ENCODE measurements around the gene AOPEP. TPM values are rescaled to one million over a fixed set of nuclear protein-coding genes. Genes with fewer than 3 reads are reported as not detected.

The AOPEP gene
- total RNA-seq, 1 experiment from 2014 or later: 15.0 TPM

GRCh38 chr9:94980947-94981722, 254.6 kb downstream of the AOPEP start:
- no peak overlapping the region for H3T11ph ChIP-seq (ENCODE audit: low read length)
- no peak overlapping the region for H3K4me3 Mint-ChIP-seq
- H3K56ac ChIP-seq (ENCODE audit: insufficient read length, low read depth, low read length): no peak overlapping the region
- DNase-seq: peak; percentile 53
- no peak overlapping the region for H2AFZ ChIP-seq (ENCODE audit: low read length)
- no peak overlapping the region for H3K4ac ChIP-seq (ENCODE audit: low read depth, low read length)
- H3K4me2 ChIP-seq (ENCODE audit: insufficient read depth, insufficient read length, low read length): no peak overlapping the region
- H3K23me2 ChIP-seq (ENCODE audit: insufficient read length, low read depth, low read length, poor library complexity, severe bottlenecking): no peaks in the 10 kb centered on the region
- peak overlapping the region; percentile 2; the same call in 1 of the 2 replicates for H3K14ac ChIP-seq (ENCODE audit: insufficient read depth, low read length)
- H4K8ac ChIP-seq (replicated peaks; ENCODE audit: insufficient read length, low read depth, low read length): no peak overlapping the region
- WGBS (ENCODE audit: extremely low coverage, insufficient read length, low lambda C conversion rate): no CpG with 5 or more reads among the region's 9 CpGs
- no peak overlapping the region for H2BK5ac ChIP-seq (ENCODE audit: insufficient read length, low read length)
- no peaks in the 10 kb centered on the region for H3K79me1 ChIP-seq (ENCODE audit: insufficient read depth, low read depth, low read length, poor library complexity, severe bottlenecking)
- H3K27me3 ChIP-seq (ENCODE audit: insufficient read depth, low read length): no peaks in the 10 kb centered on the region
- H3K4me1 Mint-ChIP-seq: peaks cover 26 to 51% of the 10 kb centered on the region in 2 experiments
- no peak overlapping the region for H2BK20ac ChIP-seq (ENCODE audit: low read depth, low read length, poor library complexity, severe bottlenecking)
- no peak overlapping the region for H2BK120ac ChIP-seq (ENCODE audit: low read depth, low read length, poor library complexity, severe bottlenecking)
- no peak overlapping the region for H2AK5ac ChIP-seq (ENCODE audit: insufficient read length, low read length)
- no peak overlapping the region; a peak in 1 of 7 replicates for H3K27ac Mint-ChIP-seq
- no peaks in the 10 kb centered on the region for H4K20me1 ChIP-seq (ENCODE audit: control insufficient read depth, insufficient read depth, insufficient read length)
- H3K36me3 Mint-ChIP-seq (ENCODE audit: insufficient read depth in 1 of 3, low read depth in 3 of 3): no peaks in the 10 kb centered on the region
- no peak overlapping the region for H2BK12ac ChIP-seq (ENCODE audit: insufficient read length, low read depth, low read length)
- H3K79me2 ChIP-seq (ENCODE audit: insufficient read depth, low read length): no peaks in the 10 kb centered on the region
- H3K23ac ChIP-seq (ENCODE audit: insufficient read length, low read depth, low read length): no peak overlapping the region
- H3K4me1 ChIP-seq (ENCODE audit: insufficient read depth, low read length): peaks cover 6% of the 10 kb centered on the region; the same call in 1 of the 2 replicates
- H4K5ac ChIP-seq (ENCODE audit: insufficient read length, low read depth, low read length): no peak overlapping the region
- H3K9me3 Mint-ChIP-seq: no peaks in the 10 kb centered on the region
- H4K91ac ChIP-seq (ENCODE audit: insufficient read length, low read depth, low read length): no peak overlapping the region
- TF ChIP-seq CTCF (conservative IDR thresholded peaks at IDR 0.05): peak; percentile 22; the same call in 1 of the 3 replicates
- no peak overlapping the region for H3K9ac ChIP-seq (ENCODE audit: extremely low read depth, insufficient read length, low read length)
- H3K27me3 Mint-ChIP-seq (ENCODE audit: low read depth): no peaks in the 10 kb centered on the region
- no peak overlapping the region for H3K27ac ChIP-seq (ENCODE audit: insufficient read length, low read depth, low read length)
- no peaks in the 10 kb centered on the region for H3K9me3 ChIP-seq (ENCODE audit: control insufficient read depth, low read depth, low read length)
- no peak overlapping the region for H2BK15ac ChIP-seq (ENCODE audit: low read depth, low read length)
- no peak overlapping the region for H3K18ac ChIP-seq (ENCODE audit: insufficient read length, low read depth, low read length)
